T-cell (primary cell): Measurements from ENCODE around the gene ARHGAP24. TPM values are rescaled to one million over a fixed set of nuclear protein-coding genes. Genes with fewer than 3 reads are reported as not detected.

Source experiments
- ATAC-seq, 4 experiments: fragments of 200-7000 bp in 3 of 4; fragments of 150-1000 bp in 1 of 4; cut with Tn5 transposase; replicated peaks in 1 of 4; 1 replicate in 3 of 4; 2 replicates in 1 of 4; pipeline ENCODE4 v1.10.0; 2021; ENCODE audit warnings: moderate library complexity in 3 of 4, mild to moderate bottlenecking in 2 of 4, moderate number of reproducible peaks in 1 of 4
- CTCF ChIA-PET, 2 donors: fragments of 300-600 bp; sonication (Branson Sonifier 250); formaldehyde crosslinking; loops; one replicate each; lab custom pipeline; 2022; ENCODE audit warnings: antibody characterized with exemption in 2 of 2; lab: Charles Lee
- POLR2A ChIA-PET, 2 donors: fragments of 300-600 bp; sonication (Branson Sonifier 250); formaldehyde crosslinking; loops; one replicate each; lab custom pipeline; 2022; ENCODE audit warnings: antibody characterized with exemption in 2 of 2; lab: Charles Lee
- DNase-seq, 35 experiments: peaks; one replicate each; pipeline versions ENCODE4 v3.0.0 to v3.0.0-alpha.2; 2013 to 2023
- H3K27ac ChIP-seq: one replicate; pipeline ENCODE4 v1.5.1; 2013; ENCODE audit warnings: low read length
- H3K27me3 ChIP-seq, 2 experiments: replicated peaks in 1 of 2; 1 replicate in 1 of 2; 2 replicates in 1 of 2; pipeline versions ENCODE4 v1.6.1 to v1.7.0; 2013; ENCODE audit warnings: low read length in 1 of 2, mixed read lengths in 1 of 2; ENCODE audit not compliant: control insufficient read depth in 2 of 2, insufficient read depth in 2 of 2; ENCODE audit errors: extremely low read depth in 1 of 2
- H3K36me3 ChIP-seq, 2 donors: 1 replicate in 1 of 2; 2 replicates in 1 of 2; pipeline versions ENCODE4 v1.6.1 to v1.7.0; 2013; ENCODE audit warnings: low read length in 1 of 2; ENCODE audit not compliant: control insufficient read depth in 2 of 2, insufficient read depth in 1 of 2; ENCODE audit errors: extremely low read depth in 1 of 2
- H3K4me1 ChIP-seq, 2 experiments: 1 replicate in 1 of 2; 2 replicates in 1 of 2; pipeline versions ENCODE4 v1.6.1 to v1.7.0; 2013; ENCODE audit warnings: low read length in 2 of 2, mixed read lengths in 1 of 2; ENCODE audit not compliant: insufficient read depth in 2 of 2, control insufficient read depth in 1 of 2; ENCODE audit errors: extremely low read depth in 1 of 2
- H3K4me3 ChIP-seq, 2 donors: 1 replicate in 1 of 2; 2 replicates in 1 of 2; pipeline versions ENCODE4 v1.5.1 to v1.7.0; 2013; ENCODE audit warnings: mild to moderate bottlenecking in 2 of 2, low read length in 1 of 2, moderate library complexity in 1 of 2; ENCODE audit not compliant: control insufficient read depth in 1 of 2; ENCODE audit errors: extremely low read depth in 1 of 2
- H3K9me3 ChIP-seq: 2 replicates; pipeline ENCODE4 v1.7.0; 2013
- H3K27ac Mint-ChIP-seq, 2 donors: one replicate each; pipeline ENCODE4 v1.8.0; 2020 to 2021; ENCODE audit warnings: mild to moderate bottlenecking in 2 of 2, mixed read lengths in 2 of 2
- H3K27me3 Mint-ChIP-seq, 2 donors: one replicate each; pipeline ENCODE4 v1.8.0; 2021 to 2022; ENCODE audit warnings: mixed read lengths in 2 of 2
- H3K36me3 Mint-ChIP-seq: one replicate; pipeline ENCODE4 v1.8.0; 2021; ENCODE audit warnings: mixed read lengths
- H3K4me1 Mint-ChIP-seq, 3 donors: one replicate each; pipeline ENCODE4 v1.8.0; 2020 to 2022; ENCODE audit warnings: mixed read lengths in 3 of 3, mild to moderate bottlenecking in 1 of 3
- H3K4me3 Mint-ChIP-seq, 3 donors: one replicate each; pipeline ENCODE4 v1.8.0; 2020 to 2022; ENCODE audit warnings: mild to moderate bottlenecking in 3 of 3, mixed read lengths in 3 of 3, moderate library complexity in 3 of 3
- H3K9me3 Mint-ChIP-seq, 3 donors: one replicate each; pipeline ENCODE4 v1.8.0; 2020 to 2022; ENCODE audit warnings: mixed read lengths in 3 of 3
- WGBS: methylation state at CpG from one replicate; pipeline ENCODE4 v1.1.5; 2013; ENCODE audit warnings: missing lambda C conversion rate; ENCODE audit not compliant: insufficient coverage; 5-methylcytosine and 5-hydroxymethylcytosine counted together
- total RNA-seq, 35 experiments: library from RNA in 6 of 35; stranded (reverse) in 6 of 35; fragments of 120-200 nt in 1 of 35; gene quantifications; one replicate each; pipeline versions ENCODE4 v1.2.1 to v1.2.4 and lab custom pipeline; 2013 to 2026

Gene ARHGAP24
- total RNA-seq, 5 donors from 2014 or later (not counting 1 experiment from before 2014, with no cell fraction given) = 0.45 to 2.7 (median 1.8) TPM

- Histone ChIP-seq H3K36me3 (no peaks in the 10 kb centered on the region), H3K4me3 (no peak overlapping the region), H3K27me3 (peaks cover 0 to 8% of the 10 kb centered on the region in 2 experiments), H3K9me3 (no peaks in the 10 kb centered on the region), H3K4me1 (no peaks in the 10 kb centered on the region), H3K27ac (no peak overlapping the region)
- Mint-ChIP-seq H3K9me3 (no peaks in the 10 kb centered on the region), H3K4me1 (peaks cover 0 to 2% (median 0%) of the 10 kb centered on the region in 3 donors), H3K36me3 (no peaks in the 10 kb centered on the region), H3K4me3 (no peak overlapping the region), H3K27ac (no peak overlapping the region), H3K27me3 (peaks cover 12 to 14% of the 10 kb centered on the region in 2 donors)
- POLR2A ChIA-PET = no interaction called here
- WGBS = 78% methylated on average over 8 of the region's 9 CpGs
- DNase-seq (no peak), ATAC-seq (no peak)
- CTCF ChIA-PET = no interaction called here
These were observed 2.6 kb downstream of the ARHGAP24 start for GRCh38 chr4:85477534-85477933.

- H3K9me3 Mint-ChIP-seq = no peaks in the 10 kb centered on the region
- ATAC-seq (no peak), DNase-seq (no peak)
- Histone ChIP-seq H3K27me3 (peaks cover 0 to 8% of the 10 kb centered on the region in 2 experiments), H3K27ac (no peak overlapping the region), H3K9me3 (no peaks in the 10 kb centered on the region), H3K4me3 (no peak overlapping the region), H3K36me3 (no peaks in the 10 kb centered on the region), H3K4me1 (no peaks in the 10 kb centered on the region)
- H3K27ac Mint-ChIP-seq = no peak overlapping the region
- peaks cover 0 to 2% (median 0%) of the 10 kb centered on the region in 3 donors for H3K4me1 Mint-ChIP-seq
- POLR2A ChIA-PET = no interaction called here
- CTCF ChIA-PET = no interaction called here
- no peak overlapping the region for H3K4me3 Mint-ChIP-seq
- H3K36me3 Mint-ChIP-seq = no peaks in the 10 kb centered on the region
- H3K27me3 Mint-ChIP-seq = peaks cover 11 to 14% of the 10 kb centered on the region in 2 donors
- WGBS = no CpG with 5 or more reads among the region's 2 CpGs
These were observed 3.6 kb downstream of the ARHGAP24 start for GRCh38 chr4:85478576-85478975.

GRCh38 chr4:85482010-85482738 is 7.2 kb downstream of the ARHGAP24 start:
- POLR2A ChIA-PET = no interaction called here
- 50% methylated on average over 1 of the region's 5 CpGs for WGBS
- no peak overlapping the region for H3K27ac Mint-ChIP-seq
- Histone ChIP-seq H3K9me3 (no peaks in the 10 kb centered on the region), H3K4me1 (no peaks in the 10 kb centered on the region), H3K4me3 (no peak overlapping the region), H3K36me3 (no peaks in the 10 kb centered on the region), H3K27me3 (no peaks in the 10 kb centered on the region), H3K27ac (no peak overlapping the region)
- H3K27me3 Mint-ChIP-seq = no peaks in the 10 kb centered on the region
- no peak overlapping the region for H3K4me3 Mint-ChIP-seq
- H3K4me1 Mint-ChIP-seq = no peaks in the 10 kb centered on the region
- no peaks in the 10 kb centered on the region for H3K36me3 Mint-ChIP-seq
- CTCF ChIA-PET = no interaction called here
- H3K9me3 Mint-ChIP-seq = peaks cover 0 to 2% (median 0%) of the 10 kb centered on the region in 3 donors
- no peak for DNase-seq
- no peak for ATAC-seq

- no CpG with 5 or more reads among the region's 3 CpGs for WGBS
- Histone ChIP-seq H3K36me3 (no peaks in the 10 kb centered on the region), H3K27me3 (no peaks in the 10 kb centered on the region), H3K27ac (no peak overlapping the region), H3K4me1 (no peaks in the 10 kb centered on the region), H3K4me3 (no peak overlapping the region), H3K9me3 (no peaks in the 10 kb centered on the region)
- CTCF ChIA-PET = no interaction called here
- DNase-seq (no peak), ATAC-seq (no peak)
- POLR2A ChIA-PET = no interaction called here
- Mint-ChIP-seq H3K4me3 (no peak overlapping the region), H3K27ac (no peak overlapping the region), H3K4me1 (no peaks in the 10 kb centered on the region), H3K9me3 (peaks cover 0 to 2% (median 0%) of the 10 kb centered on the region in 3 donors), H3K27me3 (no peaks in the 10 kb centered on the region), H3K36me3 (no peaks in the 10 kb centered on the region)
These were observed 11.6 kb downstream of the ARHGAP24 start for GRCh38 chr4:85486425-85487086.

- ATAC-seq (no peak), DNase-seq (no peak)
- Mint-ChIP-seq H3K4me3 (no peak overlapping the region), H3K36me3 (no peaks in the 10 kb centered on the region), H3K27ac (no peak overlapping the region), H3K4me1 (no peaks in the 10 kb centered on the region), H3K27me3 (no peaks in the 10 kb centered on the region), H3K9me3 (peaks cover 0 to 5% (median 2%) of the 10 kb centered on the region in 3 donors)
- Histone ChIP-seq H3K4me1 (no peaks in the 10 kb centered on the region), H3K36me3 (no peaks in the 10 kb centered on the region), H3K27ac (no peak overlapping the region), H3K27me3 (no peaks in the 10 kb centered on the region), H3K9me3 (no peaks in the 10 kb centered on the region), H3K4me3 (no peak overlapping the region)
- CTCF ChIA-PET = interaction anchor here in 1 of 2 donors (0.6 kb wide), 1 partner anchor 94 kb away, joined by 5 read pairs; no protein-coding TSS in a partner anchor
- WGBS = no CpG with 5 or more reads among the region's 1 CpG
- POLR2A ChIA-PET = no interaction called here
These were observed 13.5 kb downstream of the ARHGAP24 start for GRCh38 chr4:85488416-85488815.

- no CpG with 5 or more reads among the region's 3 CpGs for WGBS
- H3K27ac Mint-ChIP-seq = no peak overlapping the region
These were observed 14.5 kb downstream of the ARHGAP24 start for GRCh38 chr4:85489273-85489981.

More at GRCh38 chr4:85489273-85489981, 14.5 kb downstream of the ARHGAP24 start:
- POLR2A ChIA-PET = no interaction called here
- H3K4me1 ChIP-seq = no peaks in the 10 kb centered on the region
- H3K9me3 Mint-ChIP-seq = peaks cover 0 to 5% (median 2%) of the 10 kb centered on the region in 3 donors
- no peaks in the 10 kb centered on the region for H3K36me3 ChIP-seq
- H3K27me3 Mint-ChIP-seq = no peaks in the 10 kb centered on the region
- no peaks in the 10 kb centered on the region for H3K4me1 Mint-ChIP-seq
- no peak overlapping the region for H3K27ac ChIP-seq
- no peaks in the 10 kb centered on the region for H3K36me3 Mint-ChIP-seq
- H3K4me3 ChIP-seq = no peak overlapping the region
- ATAC-seq (no peak), DNase-seq (no peak)
- H3K9me3 ChIP-seq = no peaks in the 10 kb centered on the region
- no peak overlapping the region for H3K4me3 Mint-ChIP-seq
- CTCF ChIA-PET = interaction anchor here in 1 of 2 donors (0.6 kb wide), 1 partner anchor 93 kb away, joined by 5 read pairs; no protein-coding TSS in a partner anchor
- no peaks in the 10 kb centered on the region for H3K27me3 ChIP-seq
